ENCODE data around the gene TNFRSF4.

DNA sequence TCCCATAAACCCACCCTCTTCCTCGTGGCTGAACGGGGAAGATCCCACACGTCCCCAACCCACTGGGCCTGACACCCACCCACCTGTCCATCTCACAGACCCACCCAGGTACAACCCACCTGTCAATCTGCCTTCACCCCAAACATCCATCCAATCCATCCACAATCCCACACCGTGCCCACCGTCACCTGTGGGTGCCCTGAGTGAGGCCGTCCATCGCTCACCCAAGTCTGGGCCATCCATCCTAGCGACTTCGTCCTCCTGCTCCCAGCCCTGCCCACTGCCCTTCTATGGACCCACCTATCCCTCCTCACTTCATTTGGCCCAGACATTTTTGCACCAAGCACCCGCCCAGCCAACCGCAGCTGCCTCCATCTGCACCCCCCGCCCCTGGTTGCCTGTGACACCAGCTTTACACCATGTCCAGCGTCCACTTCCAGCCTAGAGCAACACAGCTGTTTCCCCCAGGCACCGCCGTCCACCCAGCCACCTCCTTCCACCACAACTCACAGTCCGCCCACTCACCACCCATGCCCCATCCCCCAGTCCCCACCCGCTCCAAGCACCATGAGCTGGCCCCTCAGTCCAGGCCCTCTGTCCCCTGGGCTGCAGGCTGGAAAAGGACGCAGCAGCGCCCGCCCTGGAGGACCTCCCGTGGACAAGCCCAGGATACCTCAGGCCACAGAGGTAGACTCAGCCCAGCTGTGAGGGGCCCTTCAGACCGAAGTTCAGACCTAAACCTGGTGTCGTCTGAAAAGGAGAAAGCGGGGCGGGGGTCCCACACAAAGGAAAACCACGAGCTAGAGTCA, 32.6 kb downstream of the TNFRSF4 start:
- TF ChIP-seq POLR2AphosphoS5 (IDR thresholded peaks at IDR 0.05), result no peak
- no peak for TF ChIP-seq POLR2A (IDR thresholded peaks at IDR 0.05; ENCODE audit: low read depth)
- TF ChIP-seq, protein P1, sequence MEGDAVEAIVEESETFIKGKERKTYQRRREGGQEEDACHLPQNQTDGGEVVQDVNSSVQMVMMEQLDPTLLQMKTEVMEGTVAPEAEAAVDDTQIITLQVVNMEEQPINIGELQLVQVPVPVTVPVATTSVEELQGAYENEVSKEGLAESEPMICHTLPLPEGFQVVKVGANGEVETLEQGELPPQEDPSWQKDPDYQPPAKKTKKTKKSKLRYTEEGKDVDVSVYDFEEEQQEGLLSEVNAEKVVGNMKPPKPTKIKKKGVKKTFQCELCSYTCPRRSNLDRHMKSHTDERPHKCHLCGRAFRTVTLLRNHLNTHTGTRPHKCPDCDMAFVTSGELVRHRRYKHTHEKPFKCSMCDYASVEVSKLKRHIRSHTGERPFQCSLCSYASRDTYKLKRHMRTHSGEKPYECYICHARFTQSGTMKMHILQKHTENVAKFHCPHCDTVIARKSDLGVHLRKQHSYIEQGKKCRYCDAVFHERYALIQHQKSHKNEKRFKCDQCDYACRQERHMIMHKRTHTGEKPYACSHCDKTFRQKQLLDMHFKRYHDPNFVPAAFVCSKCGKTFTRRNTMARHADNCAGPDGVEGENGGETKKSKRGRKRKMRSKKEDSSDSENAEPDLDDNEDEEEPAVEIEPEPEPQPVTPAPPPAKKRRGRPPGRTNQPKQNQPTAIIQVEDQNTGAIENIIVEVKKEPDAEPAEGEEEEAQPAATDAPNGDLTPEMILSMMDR (IDR thresholded peaks at IDR 0.05), result no peak

All from esophagus muscularis mucosa (tissue), 3 donors.